ENCODE results near the gene CFAP45.

CFAP45 gene

DNA sequence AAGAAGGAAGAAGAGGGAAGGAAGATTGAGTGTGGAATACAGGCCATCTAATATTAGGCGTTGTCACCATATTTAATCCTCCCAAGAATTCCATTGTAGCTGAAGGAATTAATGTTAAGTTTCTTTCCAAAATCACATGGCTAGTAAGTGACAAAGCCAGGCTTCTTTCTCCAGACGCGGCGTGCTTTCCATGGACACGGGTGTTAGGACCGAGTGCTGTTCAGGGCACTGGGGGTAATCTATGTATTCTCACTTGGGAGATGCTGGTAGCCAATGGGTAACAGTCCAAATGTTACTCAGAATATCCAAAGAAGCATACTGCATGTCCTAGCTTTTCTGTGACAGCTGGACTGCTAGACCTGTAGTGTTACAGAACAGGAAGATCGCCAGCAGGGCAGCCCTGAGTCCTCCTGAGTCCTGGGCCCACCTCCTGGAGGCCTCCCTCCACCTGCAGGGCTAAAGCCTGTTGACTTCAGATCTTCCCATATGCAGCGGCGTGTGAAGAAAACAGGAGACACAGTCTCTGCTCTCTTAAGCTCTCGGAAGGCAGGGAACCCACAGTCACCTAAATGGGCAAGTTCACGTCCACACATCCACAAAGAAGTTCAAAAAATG, 40.1 kb upstream of the CFAP45 start:
- TF ChIP-seq, protein P1, sequence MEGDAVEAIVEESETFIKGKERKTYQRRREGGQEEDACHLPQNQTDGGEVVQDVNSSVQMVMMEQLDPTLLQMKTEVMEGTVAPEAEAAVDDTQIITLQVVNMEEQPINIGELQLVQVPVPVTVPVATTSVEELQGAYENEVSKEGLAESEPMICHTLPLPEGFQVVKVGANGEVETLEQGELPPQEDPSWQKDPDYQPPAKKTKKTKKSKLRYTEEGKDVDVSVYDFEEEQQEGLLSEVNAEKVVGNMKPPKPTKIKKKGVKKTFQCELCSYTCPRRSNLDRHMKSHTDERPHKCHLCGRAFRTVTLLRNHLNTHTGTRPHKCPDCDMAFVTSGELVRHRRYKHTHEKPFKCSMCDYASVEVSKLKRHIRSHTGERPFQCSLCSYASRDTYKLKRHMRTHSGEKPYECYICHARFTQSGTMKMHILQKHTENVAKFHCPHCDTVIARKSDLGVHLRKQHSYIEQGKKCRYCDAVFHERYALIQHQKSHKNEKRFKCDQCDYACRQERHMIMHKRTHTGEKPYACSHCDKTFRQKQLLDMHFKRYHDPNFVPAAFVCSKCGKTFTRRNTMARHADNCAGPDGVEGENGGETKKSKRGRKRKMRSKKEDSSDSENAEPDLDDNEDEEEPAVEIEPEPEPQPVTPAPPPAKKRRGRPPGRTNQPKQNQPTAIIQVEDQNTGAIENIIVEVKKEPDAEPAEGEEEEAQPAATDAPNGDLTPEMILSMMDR (IDR thresholded peaks at IDR 0.05; ENCODE audit: borderline replicate concordance, insufficient read depth, low read depth, low read length): no peak
- no peak overlapping the region for H3K4me3 ChIP-seq (ENCODE audit: low read depth, low read length)

DNA sequence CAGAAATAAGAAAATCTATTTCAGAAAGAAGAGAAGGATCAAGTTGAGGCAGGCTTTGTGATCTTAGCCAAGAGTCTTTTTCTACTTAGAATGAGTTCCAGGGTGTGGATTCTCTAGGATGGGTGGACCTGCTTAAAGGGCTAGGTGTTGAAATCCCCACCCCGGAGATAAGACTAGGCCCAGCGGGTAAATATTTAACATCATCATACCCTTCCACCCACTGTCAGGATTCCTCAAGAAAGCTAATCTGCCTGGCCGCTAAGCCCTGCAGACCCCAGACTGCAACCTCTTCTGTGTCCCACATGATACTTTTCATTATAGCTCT, 39.7 kb upstream of the CFAP45 start:
- H3K4me3 ChIP-seq (ENCODE audit: low read depth, low read length): no peak overlapping the region
- TF ChIP-seq, protein P1 (IDR thresholded peaks at IDR 0.05; ENCODE audit: borderline replicate concordance, insufficient read depth, low read depth, low read length): no peak

DNA sequence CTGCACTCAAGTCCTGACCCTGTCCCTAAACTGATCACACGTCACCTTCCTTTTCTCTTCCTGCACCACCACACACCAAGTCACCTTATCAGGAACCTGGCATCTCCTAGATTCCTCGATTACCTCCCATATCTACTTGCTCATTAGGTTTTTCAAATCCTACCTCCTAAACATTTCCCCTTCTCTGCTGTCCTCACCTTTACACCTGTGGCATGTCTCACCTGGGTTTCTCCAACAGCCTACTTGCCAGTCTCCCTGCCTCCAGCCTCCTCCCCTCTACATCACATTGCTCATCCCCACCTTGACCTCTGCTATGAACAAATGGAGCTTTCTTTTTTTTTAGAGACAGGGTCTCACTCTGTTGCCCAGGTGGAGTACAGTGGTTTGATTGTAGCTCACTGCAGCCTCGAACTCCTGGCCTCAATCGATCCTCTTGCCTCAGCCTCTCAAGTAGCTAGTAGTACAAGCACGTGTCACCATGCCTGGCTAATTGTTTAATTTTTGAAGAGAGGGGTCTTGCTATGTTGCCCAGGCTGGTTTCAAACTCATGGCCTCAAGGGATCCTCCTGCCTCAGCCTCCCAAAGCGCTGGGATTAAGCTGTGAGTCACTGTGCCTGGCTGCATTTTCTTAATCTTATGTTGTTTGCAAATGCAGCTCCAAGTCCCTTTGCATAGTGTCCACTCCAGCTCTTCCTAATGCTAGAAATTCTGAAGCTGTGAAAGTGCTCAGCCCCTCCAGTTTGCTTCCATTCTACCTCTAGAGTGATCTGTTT, 39.1 kb upstream of the CFAP45 start:
- H3K4me3 ChIP-seq (ENCODE audit: low read depth, low read length): no peak overlapping the region
- TF ChIP-seq, protein P1 (IDR thresholded peaks at IDR 0.05; ENCODE audit: borderline replicate concordance, insufficient read depth, low read depth, low read length): no peak

DNA sequence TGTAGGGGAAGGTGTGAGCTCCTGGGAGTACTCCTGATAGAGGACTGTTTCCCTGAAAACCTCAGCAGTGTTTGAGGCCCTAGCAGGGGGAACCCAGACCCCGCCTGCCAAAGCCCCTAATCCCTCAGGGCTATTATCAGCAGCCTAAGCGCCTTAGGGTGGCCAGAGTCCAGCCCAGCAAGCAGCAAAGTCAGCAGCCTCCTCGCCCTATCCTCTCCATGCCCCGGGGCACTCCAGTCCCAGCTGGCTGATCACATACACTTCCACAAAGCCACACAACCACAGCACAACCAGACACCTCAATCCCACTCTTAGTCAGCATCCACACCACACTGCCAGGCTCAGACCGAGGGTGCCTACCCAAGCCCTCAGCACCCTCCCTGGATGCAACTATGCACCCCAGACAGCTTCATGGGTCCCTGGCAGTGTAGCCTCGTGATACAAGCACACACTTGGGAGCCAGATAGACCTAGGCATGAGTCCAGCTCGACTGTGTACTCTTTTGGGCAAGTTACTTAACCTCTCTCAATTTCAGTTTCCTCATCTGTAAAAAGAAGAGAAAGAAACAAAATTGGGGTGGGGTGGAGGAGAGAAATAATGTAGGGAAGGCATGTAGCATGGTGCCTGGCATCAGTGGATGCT, 38.4 kb upstream of the CFAP45 start:
- no peak overlapping the region for H3K4me3 ChIP-seq (ENCODE audit: low read depth, low read length)
- TF ChIP-seq, protein P1 (IDR thresholded peaks at IDR 0.05; ENCODE audit: borderline replicate concordance, insufficient read depth, low read depth, low read length): no peak

DNA sequence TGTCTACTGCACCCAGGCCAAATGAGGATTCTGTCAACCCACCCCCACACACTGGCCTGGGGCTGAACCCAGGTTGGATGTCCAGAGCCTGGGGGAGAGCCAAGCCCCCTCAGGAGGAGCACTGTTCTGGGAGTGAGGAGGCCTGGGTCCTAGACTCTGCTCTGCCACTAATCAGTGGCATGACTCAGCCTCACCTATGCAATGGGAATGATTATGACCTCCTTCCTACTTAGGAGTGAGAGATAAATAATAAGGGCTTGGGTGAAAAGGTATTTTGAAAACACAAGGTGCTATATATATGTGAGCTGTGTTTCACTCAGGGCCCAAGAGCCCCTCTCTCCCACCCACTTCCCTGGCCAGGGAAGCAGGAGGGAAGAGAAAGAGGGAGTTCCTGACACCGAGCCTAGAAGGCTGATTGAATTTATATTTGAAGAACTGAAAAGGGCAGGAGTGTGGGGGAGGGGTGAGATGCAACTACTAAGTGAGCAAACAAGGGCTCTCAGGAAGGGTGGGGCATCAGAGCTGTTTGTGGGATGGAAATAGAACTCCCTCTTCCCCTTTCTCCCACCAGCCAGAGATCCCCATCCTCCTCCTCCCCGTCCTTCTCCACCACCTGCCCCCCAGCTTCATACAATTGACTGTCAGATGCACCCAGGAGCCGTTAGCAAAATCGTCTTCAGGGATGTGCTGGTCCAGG, 37.2 kb upstream of the CFAP45 start:
- no peak overlapping the region for H3K4me3 ChIP-seq (ENCODE audit: low read depth, low read length)
- TF ChIP-seq, protein P1 (IDR thresholded peaks at IDR 0.05; ENCODE audit: borderline replicate concordance, insufficient read depth, low read depth, low read length): no peak

DNA sequence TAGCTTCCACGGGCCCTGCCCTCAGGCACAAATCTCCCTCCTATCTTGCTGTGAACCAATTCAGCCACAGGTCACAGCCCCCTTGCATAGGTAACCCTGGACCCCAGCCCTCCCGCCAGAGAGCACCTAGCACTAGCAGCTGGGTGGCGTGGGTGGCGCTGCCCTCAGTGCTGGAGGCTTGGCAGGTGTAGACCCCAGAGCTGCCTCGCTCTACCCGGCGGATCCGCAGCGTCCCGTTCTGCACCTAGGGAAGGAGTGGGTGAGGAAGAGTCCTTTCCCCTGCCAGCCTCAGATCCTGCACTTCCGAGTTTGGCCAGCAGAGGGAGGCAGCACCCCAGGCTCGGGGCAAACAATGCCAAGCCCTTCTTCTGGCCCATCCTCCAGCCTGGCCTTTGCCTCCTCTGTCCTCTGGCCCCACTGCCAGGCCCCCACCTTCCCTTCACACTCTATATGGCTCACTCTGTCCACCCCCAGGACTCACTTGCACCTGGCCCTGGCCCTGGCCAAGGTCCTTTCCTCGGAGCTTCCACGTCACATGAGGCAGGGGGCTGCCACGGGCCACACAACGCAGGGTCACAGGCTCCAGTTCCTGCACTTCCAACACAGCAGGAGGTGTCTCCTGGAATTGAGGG, 36.4 kb upstream of the CFAP45 start:
- no peak overlapping the region for H3K4me3 ChIP-seq (ENCODE audit: low read depth, low read length)
- TF ChIP-seq, protein P1 (IDR thresholded peaks at IDR 0.05; ENCODE audit: borderline replicate concordance, insufficient read depth, low read depth, low read length): peak; percentile 98

Data from GM12875 (cell line).